Measurements from ENCODE around the gene TCHH.

TCHH gene

GRCh38 chr1:152110365-152110859 lies 4.8 kb downstream of the TCHH start:
- no peak for TF ChIP-seq REST (IDR thresholded peaks at IDR 0.05; ENCODE audit: insufficient read depth in 1 of 2, low read depth in 2 of 2, low read length in 2 of 2)
- TF ChIP-seq SIN3A (IDR thresholded peaks at IDR 0.05; ENCODE audit: borderline replicate concordance, insufficient read depth, low read length): no peak
- no peak for TF ChIP-seq POLR2AphosphoS5 (IDR thresholded peaks at IDR 0.05; ENCODE audit: low read depth, low read length)
- TF ChIP-seq TAF1 (IDR thresholded peaks at IDR 0.05; ENCODE audit: borderline replicate concordance, insufficient read depth, low read length): no peak
- TF ChIP-seq FOXP2 (optimal IDR thresholded peaks at IDR 0.05; ENCODE audit: borderline replicate concordance, extremely low read depth, extremely low read length, insufficient read depth): no peak

DNA sequence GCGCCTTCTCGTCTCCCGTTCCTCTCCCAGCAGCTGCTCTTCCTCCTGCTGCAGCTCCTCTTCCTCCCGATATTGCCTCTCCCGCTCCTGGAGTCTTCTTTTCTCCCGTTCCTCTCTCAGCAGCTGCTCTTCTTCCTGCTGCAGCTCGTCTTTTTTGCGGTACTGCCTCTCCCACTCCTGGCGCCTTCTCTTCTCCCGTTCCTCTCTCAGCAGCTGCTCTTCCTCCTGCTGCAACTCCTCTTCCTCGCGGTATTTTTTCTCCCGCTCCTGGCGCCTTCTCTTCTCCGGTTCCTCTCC lies 5.3 kb downstream of the TCHH start:
- TF ChIP-seq TAF1 (IDR thresholded peaks at IDR 0.05; ENCODE audit: borderline replicate concordance, insufficient read depth, low read length): no peak
- TF ChIP-seq SIN3A (IDR thresholded peaks at IDR 0.05; ENCODE audit: borderline replicate concordance, insufficient read depth, low read length): no peak

DNA sequence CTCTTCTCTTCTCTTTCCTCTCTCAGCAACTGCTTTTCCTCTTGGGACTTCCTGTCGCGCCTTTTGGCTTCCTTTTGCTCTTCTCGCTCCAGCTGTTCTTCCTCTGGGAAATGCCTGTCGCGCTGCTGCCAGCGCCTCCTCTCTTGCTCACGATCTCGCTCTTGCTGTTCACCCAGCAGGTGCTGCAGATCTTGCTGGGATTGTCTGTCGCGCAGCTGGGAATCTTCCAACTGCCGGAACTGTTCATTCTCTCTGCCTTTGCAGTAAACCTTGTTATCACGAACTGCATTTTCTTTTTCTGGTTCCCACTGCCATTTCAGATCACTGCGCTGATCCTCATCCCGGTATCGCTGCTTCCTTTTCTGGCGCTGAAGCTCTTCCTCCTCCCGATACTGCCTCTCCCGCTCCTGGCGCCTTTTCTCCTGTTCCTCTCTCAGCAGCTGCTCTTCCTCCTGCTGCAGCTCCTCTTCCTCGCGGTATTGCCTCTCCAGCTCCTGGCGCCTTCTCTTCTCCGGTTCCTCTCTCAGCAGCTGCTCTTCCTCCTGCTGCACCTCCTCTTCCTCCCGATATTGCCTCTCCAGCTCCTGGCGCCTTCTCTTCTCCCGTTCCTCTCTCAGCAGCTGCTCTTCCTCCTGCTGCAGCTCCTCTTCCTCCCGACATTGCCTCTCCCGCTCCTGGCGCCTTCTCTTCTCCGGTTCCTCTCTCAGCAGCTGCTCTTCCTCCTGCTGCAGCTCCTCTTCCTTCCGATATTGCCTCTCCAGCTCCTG lies 5.8 kb downstream of the TCHH start:
- TF ChIP-seq REST (IDR thresholded peaks at IDR 0.05; ENCODE audit: insufficient read depth in 1 of 2, low read depth in 2 of 2, low read length in 2 of 2): no peak
- TF ChIP-seq TAF1 (IDR thresholded peaks at IDR 0.05; ENCODE audit: borderline replicate concordance, insufficient read depth, low read length): no peak
- TF ChIP-seq POLR2AphosphoS5 (IDR thresholded peaks at IDR 0.05; ENCODE audit: low read depth, low read length): no peak
- no peak for TF ChIP-seq FOXP2 (optimal IDR thresholded peaks at IDR 0.05; ENCODE audit: borderline replicate concordance, extremely low read depth, extremely low read length, insufficient read depth)
- no peak for TF ChIP-seq SIN3A (IDR thresholded peaks at IDR 0.05; ENCODE audit: borderline replicate concordance, insufficient read depth, low read length)

GRCh38 chr1:152108882-152109222 lies 6.4 kb downstream of the TCHH start:
- TF ChIP-seq FOXP2 (optimal IDR thresholded peaks at IDR 0.05; ENCODE audit: borderline replicate concordance, extremely low read depth, extremely low read length, insufficient read depth): no peak
- TF ChIP-seq SIN3A (IDR thresholded peaks at IDR 0.05; ENCODE audit: borderline replicate concordance, insufficient read depth, low read length): no peak
- TF ChIP-seq POLR2AphosphoS5 (IDR thresholded peaks at IDR 0.05; ENCODE audit: low read depth, low read length): no peak
- TF ChIP-seq TAF1 (IDR thresholded peaks at IDR 0.05; ENCODE audit: borderline replicate concordance, insufficient read depth, low read length): no peak
- TF ChIP-seq REST (IDR thresholded peaks at IDR 0.05; ENCODE audit: insufficient read depth in 1 of 2, low read depth in 2 of 2, low read length in 2 of 2): no peak

GRCh38 chr1:152107984-152108881 lies 7.0 kb downstream of the TCHH start:
- TF ChIP-seq FOXP2 (optimal IDR thresholded peaks at IDR 0.05; ENCODE audit: borderline replicate concordance, extremely low read depth, extremely low read length, insufficient read depth) (no peak), TAF1 (IDR thresholded peaks at IDR 0.05; ENCODE audit: borderline replicate concordance, insufficient read depth, low read length) (no peak), REST (IDR thresholded peaks at IDR 0.05; ENCODE audit: insufficient read depth in 1 of 2, low read depth in 2 of 2, low read length in 2 of 2) (no peak), POLR2AphosphoS5 (IDR thresholded peaks at IDR 0.05; ENCODE audit: low read depth, low read length) (no peak), SIN3A (IDR thresholded peaks at IDR 0.05; ENCODE audit: borderline replicate concordance, insufficient read depth, low read length) (no peak)
